HL-60 (cell line): ENCODE measurements around the gene TCP11L1.

ENCODE experiments used
- CTCF ChIP-seq: IDR thresholded peaks from one replicate; pipeline ENCODE4 v1.5.1; 2011; ENCODE audit warnings: low read length, control low read depth, inconsistent platforms; ENCODE audit not compliant: insufficient read depth
- POLR2AphosphoS5 ChIP-seq: IDR thresholded peaks from 2 replicates; pipeline ENCODE4 v1.6.1; 2012; ENCODE audit warnings: low read depth
- REST ChIP-seq: IDR thresholded peaks from 2 replicates; pipeline ENCODE4 v1.6.1; 2012; ENCODE audit warnings: low read depth; ENCODE audit not compliant: insufficient replicate concordance

GRCh38 chr11:33086017-33086416, 46.6 kb downstream of the TCP11L1 start:
- TF ChIP-seq POLR2AphosphoS5 = no peak
- TF ChIP-seq CTCF = no peak
- no peak for TF ChIP-seq REST
